Measurements from ENCODE around the gene IL17REL.

The IL17REL gene

GRCh38 chr22:49954991-49955580 is 57.5 kb downstream of the IL17REL start:
- no peak for DNase-seq

- DNase-seq: no peak
Observed at GRCh38 chr22:49954354-49954753, 58.2 kb downstream of the IL17REL start.

GRCh38 chr22:49953680-49954344 is 58.8 kb downstream of the IL17REL start:
- DNase-seq: no peak

- DNase-seq: no peak
Observed at GRCh38 chr22:49953027-49953679, 59.4 kb downstream of the IL17REL start.

- DNase-seq: no peak
Observed at GRCh38 chr22:49951986-49952896, 60.3 kb downstream of the IL17REL start.

- no peak for DNase-seq
Observed at GRCh38 chr22:49951678-49951985, 60.9 kb downstream of the IL17REL start.

- DNase-seq: no peak
Observed at GRCh38 chr22:49951000-49951677, 61.4 kb downstream of the IL17REL start.

- no peak for DNase-seq
Observed at GRCh38 chr22:49950396-49950994, 62.1 kb downstream of the IL17REL start.

GRCh38 chr22:49949914-49950292 is 62.7 kb downstream of the IL17REL start:
- no peak for DNase-seq

GRCh38 chr22:49948958-49949913 is 63.3 kb downstream of the IL17REL start:
- no peak for DNase-seq

- no peak for DNase-seq
Observed at GRCh38 chr22:49948116-49948957, 64.2 kb downstream of the IL17REL start.

GRCh38 chr22:49947296-49947622 is 65.3 kb downstream of the IL17REL start:
- no peak for DNase-seq

GRCh38 chr22:49946612-49947295 is 65.8 kb downstream of the IL17REL start:
- no peak for DNase-seq

- DNase-seq: peak; percentile 52
Observed at GRCh38 chr22:49945042-49945794, 67.3 kb downstream of the IL17REL start.
